HepG2 (cell line): Measurements from ENCODE around the gene FXYD4. TPM values are rescaled to one million over a fixed set of nuclear protein-coding genes. Genes with fewer than 3 reads are reported as not detected.
A peak's percentile ranks its signal among the peaks of the same experiment; 100 is the strongest.

Experiments used
- BCL6 ChIP-seq: IDR thresholded peaks from 2 replicates; pipeline ENCODE4 v1.6.1; 2016; ENCODE audit warnings: missing genetic modification reagents, missing compliant biosample characterization
- CBX2 ChIP-seq, 2 experiments: fragments of 200-600 bp in 1 of 2; sonication (generic); formaldehyde crosslinking in 1 of 2; IDR thresholded peaks; 2 replicates each; pipeline versions ENCODE4 v1.7.0 to v1.8.1; 2018 to 2022; ENCODE audit warnings: low read depth in 2 of 2, low read length in 1 of 2, mild to moderate bottlenecking in 1 of 2, missing genetic modification reagents in 1 of 2
- KAT7 ChIP-seq: IDR thresholded peaks from 2 replicates; pipeline ENCODE4 v1.6.1; 2018; ENCODE audit warnings: borderline replicate concordance, missing compliant biosample characterization
- MIXL1 ChIP-seq: IDR thresholded peaks from 2 replicates; pipeline ENCODE4 v1.6.1; 2016
- MLLT10 ChIP-seq: sonication (generic); formaldehyde crosslinking; IDR thresholded peaks from 2 replicates; pipeline ENCODE4 v1.4.0; 2020; ENCODE audit warnings: missing genetic modification reagents
- SALL1 ChIP-seq: sonication (generic); formaldehyde crosslinking; IDR thresholded peaks from 2 replicates; pipeline ENCODE4 v1.8.0; 2022; ENCODE audit warnings: mild to moderate bottlenecking, missing genetic modification reagents
- ZNF34 ChIP-seq: sonication (generic); formaldehyde crosslinking; IDR thresholded peaks from 2 replicates; pipeline ENCODE4 v1.4.0; 2020; ENCODE audit warnings: mild to moderate bottlenecking, missing genetic modification reagents, borderline replicate concordance
- polyA plus RNA-seq, 8 experiments: library from polyadenylated mRNA; depleted of rRNA in 3 of 8; stranded (reverse) in 7 of 8; unstranded in 1 of 8; fragments of >200 nt; fragmentation: Illumina TruSeq in 4 of 8; extraction: Trizol in 4 of 8; gene quantifications; 2 replicates each; pipeline versions ENCODE4 v1.2.1 to v1.2.3, GENCODE V29; 2011 to 2016; ENCODE audit warnings: low read depth in 4 of 8, missing spikeins in 1 of 8, mixed read lengths in 1 of 8; ENCODE audit not compliant: insufficient read depth in 1 of 8
- total RNA-seq, 5 experiments: library from RNA; depleted of rRNA; stranded (reverse); fragments of >200 nt; fragmentation: Illumina TruSeq; extraction: Trizol; gene quantifications; 2 replicates each; pipeline ENCODE4 v1.2.3, GENCODE V29; 2016; ENCODE audit warnings: low read depth in 1 of 5
- TF ChIP-seq, protein P1 (sequence below): sonication (generic); formaldehyde crosslinking; IDR thresholded peaks from 2 replicates; pipeline ENCODE4 v1.5.1; 2020; ENCODE audit warnings: mild to moderate bottlenecking, missing genetic modification reagents, borderline replicate concordance
- TF ChIP-seq, protein P2 (sequence below): sonication (generic); formaldehyde crosslinking; IDR thresholded peaks from 2 replicates; pipeline ENCODE4 v1.5.1; 2020; ENCODE audit warnings: mild to moderate bottlenecking, missing genetic modification reagents, moderate library complexity
- TF ChIP-seq, protein P3 (sequence below): sonication (generic); formaldehyde crosslinking; IDR thresholded peaks from 2 replicates; pipeline ENCODE4 v1.8.1; 2023; ENCODE audit warnings: missing genetic modification reagents, mild to moderate bottlenecking, borderline replicate concordance
- TF ChIP-seq, protein P4 (sequence below): sonication (generic); formaldehyde crosslinking; IDR thresholded peaks from 2 replicates; pipeline ENCODE4 v1.9.0; 2021; ENCODE audit warnings: missing genetic modification reagents, borderline replicate concordance
- TF ChIP-seq, protein P5 (sequence below): sonication (generic); formaldehyde crosslinking; IDR thresholded peaks from 2 replicates; pipeline ENCODE4 v1.4.0; 2020; ENCODE audit warnings: missing genetic modification reagents

Gene FXYD4
- total and polyA plus RNA-seq, 2 of the 13 experiments (the other 11 are each of a cell fraction or from before 2014, with no cell fraction given), result not detected

DNA sequence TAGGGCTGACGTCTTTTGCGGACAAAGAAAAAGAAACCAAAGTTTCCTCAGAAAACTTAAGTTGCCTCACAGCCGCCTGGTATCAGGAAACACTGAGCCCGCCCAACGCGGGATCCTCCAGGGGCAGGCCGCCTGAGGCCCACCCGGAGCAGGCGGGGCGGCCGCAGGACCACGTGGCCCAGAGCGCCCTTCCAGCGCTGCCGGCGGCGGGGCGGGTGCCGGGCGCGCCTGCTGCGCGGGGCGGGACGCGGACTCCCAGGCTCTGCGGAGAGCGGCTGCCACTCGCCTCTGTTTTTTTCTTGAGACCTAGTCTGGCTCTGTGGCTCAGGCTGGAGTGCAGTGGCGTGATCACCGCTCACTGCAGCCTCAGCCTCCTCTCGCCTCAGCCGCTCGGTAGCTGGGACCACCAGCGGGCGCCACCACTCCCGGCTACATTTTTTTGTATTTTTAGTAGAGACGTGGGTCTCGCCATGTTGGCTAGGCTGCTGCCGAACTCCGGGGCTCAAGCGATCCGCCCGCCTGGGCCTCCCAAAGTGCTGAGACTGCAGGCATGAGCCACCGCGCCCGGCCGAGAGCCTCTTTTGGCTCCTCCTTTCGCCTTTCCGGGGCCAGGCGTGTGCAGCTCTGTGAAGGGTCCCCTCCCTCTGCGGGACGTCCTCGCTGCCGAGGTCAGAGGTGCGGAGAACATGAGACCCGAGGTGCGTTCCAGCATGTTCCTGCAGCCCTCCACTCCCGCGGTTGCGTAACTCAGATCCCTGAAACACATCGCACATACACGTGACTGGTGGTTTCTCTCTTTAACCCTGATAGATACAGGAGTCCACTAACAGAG lies 49.1 kb downstream of the FXYD4 start (continued):
- TF ChIP-seq, protein P1, sequence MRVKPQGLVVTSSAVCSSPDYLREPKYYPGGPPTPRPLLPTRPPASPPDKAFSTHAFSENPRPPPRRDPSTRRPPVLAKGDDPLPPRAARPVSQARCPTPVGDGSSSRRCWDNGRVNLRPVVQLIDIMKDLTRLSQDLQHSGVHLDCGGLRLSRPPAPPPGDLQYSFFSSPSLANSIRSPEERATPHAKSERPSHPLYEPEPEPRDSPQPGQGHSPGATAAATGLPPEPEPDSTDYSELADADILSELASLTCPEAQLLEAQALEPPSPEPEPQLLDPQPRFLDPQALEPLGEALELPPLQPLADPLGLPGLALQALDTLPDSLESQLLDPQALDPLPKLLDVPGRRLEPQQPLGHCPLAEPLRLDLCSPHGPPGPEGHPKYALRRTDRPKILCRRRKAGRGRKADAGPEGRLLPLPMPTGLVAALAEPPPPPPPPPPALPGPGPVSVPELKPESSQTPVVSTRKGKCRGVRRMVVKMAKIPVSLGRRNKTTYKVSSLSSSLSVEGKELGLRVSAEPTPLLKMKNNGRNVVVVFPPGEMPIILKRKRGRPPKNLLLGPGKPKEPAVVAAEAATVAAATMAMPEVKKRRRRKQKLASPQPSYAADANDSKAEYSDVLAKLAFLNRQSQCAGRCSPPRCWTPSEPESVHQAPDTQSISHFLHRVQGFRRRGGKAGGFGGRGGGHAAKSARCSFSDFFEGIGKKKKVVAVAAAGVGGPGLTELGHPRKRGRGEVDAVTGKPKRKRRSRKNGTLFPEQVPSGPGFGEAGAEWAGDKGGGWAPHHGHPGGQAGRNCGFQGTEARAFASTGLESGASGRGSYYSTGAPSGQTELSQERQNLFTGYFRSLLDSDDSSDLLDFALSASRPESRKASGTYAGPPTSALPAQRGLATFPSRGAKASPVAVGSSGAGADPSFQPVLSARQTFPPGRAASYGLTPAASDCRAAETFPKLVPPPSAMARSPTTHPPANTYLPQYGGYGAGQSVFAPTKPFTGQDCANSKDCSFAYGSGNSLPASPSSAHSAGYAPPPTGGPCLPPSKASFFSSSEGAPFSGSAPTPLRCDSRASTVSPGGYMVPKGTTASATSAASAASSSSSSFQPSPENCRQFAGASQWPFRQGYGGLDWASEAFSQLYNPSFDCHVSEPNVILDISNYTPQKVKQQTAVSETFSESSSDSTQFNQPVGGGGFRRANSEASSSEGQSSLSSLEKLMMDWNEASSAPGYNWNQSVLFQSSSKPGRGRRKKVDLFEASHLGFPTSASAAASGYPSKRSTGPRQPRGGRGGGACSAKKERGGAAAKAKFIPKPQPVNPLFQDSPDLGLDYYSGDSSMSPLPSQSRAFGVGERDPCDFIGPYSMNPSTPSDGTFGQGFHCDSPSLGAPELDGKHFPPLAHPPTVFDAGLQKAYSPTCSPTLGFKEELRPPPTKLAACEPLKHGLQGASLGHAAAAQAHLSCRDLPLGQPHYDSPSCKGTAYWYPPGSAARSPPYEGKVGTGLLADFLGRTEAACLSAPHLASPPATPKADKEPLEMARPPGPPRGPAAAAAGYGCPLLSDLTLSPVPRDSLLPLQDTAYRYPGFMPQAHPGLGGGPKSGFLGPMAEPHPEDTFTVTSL (CRISPR knock-in tag), result peak; percentile 82
- TF ChIP-seq BCL6 (CRISPR knock-in tag) (peak; percentile 89), KAT7 (CRISPR knock-in tag) (peak; percentile 85), MIXL1 (CRISPR knock-in tag) (peak; percentile 95), ZNF34 (CRISPR knock-in tag) (no peak; the same call in 1 of the 2 replicates), SALL1 (CRISPR knock-in tag) (peak; percentile 99), MLLT10 (no peak), CBX2 (IDR thresholded peaks at IDR 0.05; ENCODE audit: low read depth, low read length) (no peak), CBX2 (CRISPR knock-in tag; IDR thresholded peaks at IDR 0.05; ENCODE audit: low read depth) (no peak; the same call in 1 of the 2 replicates)
- TF ChIP-seq, protein P2, sequence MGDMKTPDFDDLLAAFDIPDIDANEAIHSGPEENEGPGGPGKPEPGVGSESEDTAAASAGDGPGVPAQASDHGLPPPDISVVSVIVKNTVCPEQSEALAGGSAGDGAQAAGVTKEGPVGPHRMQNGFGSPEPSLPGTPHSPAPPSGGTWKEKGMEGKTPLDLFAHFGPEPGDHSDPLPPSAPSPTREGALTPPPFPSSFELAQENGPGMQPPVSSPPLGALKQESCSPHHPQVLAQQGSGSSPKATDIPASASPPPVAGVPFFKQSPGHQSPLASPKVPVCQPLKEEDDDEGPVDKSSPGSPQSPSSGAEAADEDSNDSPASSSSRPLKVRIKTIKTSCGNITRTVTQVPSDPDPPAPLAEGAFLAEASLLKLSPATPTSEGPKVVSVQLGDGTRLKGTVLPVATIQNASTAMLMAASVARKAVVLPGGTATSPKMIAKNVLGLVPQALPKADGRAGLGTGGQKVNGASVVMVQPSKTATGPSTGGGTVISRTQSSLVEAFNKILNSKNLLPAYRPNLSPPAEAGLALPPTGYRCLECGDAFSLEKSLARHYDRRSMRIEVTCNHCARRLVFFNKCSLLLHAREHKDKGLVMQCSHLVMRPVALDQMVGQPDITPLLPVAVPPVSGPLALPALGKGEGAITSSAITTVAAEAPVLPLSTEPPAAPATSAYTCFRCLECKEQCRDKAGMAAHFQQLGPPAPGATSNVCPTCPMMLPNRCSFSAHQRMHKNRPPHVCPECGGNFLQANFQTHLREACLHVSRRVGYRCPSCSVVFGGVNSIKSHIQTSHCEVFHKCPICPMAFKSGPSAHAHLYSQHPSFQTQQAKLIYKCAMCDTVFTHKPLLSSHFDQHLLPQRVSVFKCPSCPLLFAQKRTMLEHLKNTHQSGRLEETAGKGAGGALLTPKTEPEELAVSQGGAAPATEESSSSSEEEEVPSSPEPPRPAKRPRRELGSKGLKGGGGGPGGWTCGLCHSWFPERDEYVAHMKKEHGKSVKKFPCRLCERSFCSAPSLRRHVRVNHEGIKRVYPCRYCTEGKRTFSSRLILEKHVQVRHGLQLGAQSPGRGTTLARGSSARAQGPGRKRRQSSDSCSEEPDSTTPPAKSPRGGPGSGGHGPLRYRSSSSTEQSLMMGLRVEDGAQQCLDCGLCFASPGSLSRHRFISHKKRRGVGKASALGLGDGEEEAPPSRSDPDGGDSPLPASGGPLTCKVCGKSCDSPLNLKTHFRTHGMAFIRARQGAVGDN (CRISPR knock-in tag), result peak; percentile 100
- TF ChIP-seq, protein P3, sequence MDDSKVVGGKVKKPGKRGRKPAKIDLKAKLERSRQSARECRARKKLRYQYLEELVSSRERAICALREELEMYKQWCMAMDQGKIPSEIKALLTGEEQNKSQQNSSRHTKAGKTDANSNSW (CRISPR knock-in tag), result peak; percentile 96; the same call in 1 of the 2 replicates
- TF ChIP-seq, protein P4, sequence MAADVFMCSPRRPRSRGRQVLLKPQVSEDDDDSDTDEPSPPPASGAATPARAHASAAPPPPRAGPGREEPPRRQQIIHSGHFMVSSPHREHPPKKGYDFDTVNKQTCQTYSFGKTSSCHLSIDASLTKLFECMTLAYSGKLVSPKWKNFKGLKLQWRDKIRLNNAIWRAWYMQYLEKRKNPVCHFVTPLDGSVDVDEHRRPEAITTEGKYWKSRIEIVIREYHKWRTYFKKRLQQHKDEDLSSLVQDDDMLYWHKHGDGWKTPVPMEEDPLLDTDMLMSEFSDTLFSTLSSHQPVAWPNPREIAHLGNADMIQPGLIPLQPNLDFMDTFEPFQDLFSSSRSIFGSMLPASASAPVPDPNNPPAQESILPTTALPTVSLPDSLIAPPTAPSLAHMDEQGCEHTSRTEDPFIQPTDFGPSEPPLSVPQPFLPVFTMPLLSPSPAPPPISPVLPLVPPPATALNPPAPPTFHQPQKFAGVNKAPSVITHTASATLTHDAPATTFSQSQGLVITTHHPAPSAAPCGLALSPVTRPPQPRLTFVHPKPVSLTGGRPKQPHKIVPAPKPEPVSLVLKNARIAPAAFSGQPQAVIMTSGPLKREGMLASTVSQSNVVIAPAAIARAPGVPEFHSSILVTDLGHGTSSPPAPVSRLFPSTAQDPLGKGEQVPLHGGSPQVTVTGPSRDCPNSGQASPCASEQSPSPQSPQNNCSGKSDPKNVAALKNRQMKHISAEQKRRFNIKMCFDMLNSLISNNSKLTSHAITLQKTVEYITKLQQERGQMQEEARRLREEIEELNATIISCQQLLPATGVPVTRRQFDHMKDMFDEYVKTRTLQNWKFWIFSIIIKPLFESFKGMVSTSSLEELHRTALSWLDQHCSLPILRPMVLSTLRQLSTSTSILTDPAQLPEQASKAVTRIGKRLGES, result peak; percentile 96
- TF ChIP-seq, protein P5, sequence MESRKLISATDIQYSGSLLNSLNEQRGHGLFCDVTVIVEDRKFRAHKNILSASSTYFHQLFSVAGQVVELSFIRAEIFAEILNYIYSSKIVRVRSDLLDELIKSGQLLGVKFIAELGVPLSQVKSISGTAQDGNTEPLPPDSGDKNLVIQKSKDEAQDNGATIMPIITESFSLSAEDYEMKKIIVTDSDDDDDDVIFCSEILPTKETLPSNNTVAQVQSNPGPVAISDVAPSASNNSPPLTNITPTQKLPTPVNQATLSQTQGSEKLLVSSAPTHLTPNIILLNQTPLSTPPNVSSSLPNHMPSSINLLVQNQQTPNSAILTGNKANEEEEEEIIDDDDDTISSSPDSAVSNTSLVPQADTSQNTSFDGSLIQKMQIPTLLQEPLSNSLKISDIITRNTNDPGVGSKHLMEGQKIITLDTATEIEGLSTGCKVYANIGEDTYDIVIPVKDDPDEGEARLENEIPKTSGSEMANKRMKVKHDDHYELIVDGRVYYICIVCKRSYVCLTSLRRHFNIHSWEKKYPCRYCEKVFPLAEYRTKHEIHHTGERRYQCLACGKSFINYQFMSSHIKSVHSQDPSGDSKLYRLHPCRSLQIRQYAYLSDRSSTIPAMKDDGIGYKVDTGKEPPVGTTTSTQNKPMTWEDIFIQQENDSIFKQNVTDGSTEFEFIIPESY (CRISPR knock-in tag), result peak; percentile 90
